Lower leg skin (tissue), 4 donors: Measurements from ENCODE around the gene NSMCE1. TPM values are rescaled to one million over a fixed set of nuclear protein-coding genes. Genes with fewer than 3 reads are reported as not detected.

Source experiments
- DNase-seq, 2 donors: peaks; one replicate each; pipeline ENCODE4 v3.0.0-alpha.2; 2019; ENCODE audit warnings: low spot score in 2 of 2
- H3K4me3 ChIP-seq: fragments of 200-600 bp; sonication (generic); 2 replicates; pipeline ENCODE4 v1.5.1; 2017; ENCODE audit warnings: mild to moderate bottlenecking, low read depth; ENCODE audit not compliant: poor library complexity, severe bottlenecking
- CTCF ChIP-seq, 3 donors: fragments of 450-650 bp; IDR thresholded peaks; one replicate each; pipeline ENCODE4 v1.5.1; 2016; ENCODE audit warnings: antibody characterized with exemption in 3 of 3, mild to moderate bottlenecking in 3 of 3, moderate library complexity in 2 of 3
- POLR2A ChIP-seq, 2 donors: fragments of 450-650 bp; IDR thresholded peaks; one replicate each; pipeline ENCODE4 v1.6.1; 2016 to 2017; ENCODE audit warnings: antibody characterized with exemption in 2 of 2, mild to moderate bottlenecking in 1 of 2, moderate library complexity in 1 of 2
- WGBS, 2 donors: methylation state at CpG; one replicate each; pipeline ENCODE4 v1.1.5; 2018; 5-methylcytosine and 5-hydroxymethylcytosine counted together
- intact Hi-C: fragments of 100-400 bp; cut with DNase I; formaldehyde crosslinking; loops from one replicate; pipeline ENCODE4 v1.15.0; 2023; ENCODE audit warnings: low total_unique reads
- total RNA-seq, 4 donors: library from RNA; depleted of rRNA; stranded (reverse); fragments of >200 nt; gene quantifications; one replicate each; pipeline ENCODE4 v1.1.0, GENCODE V29; 2016

The NSMCE1 gene
- total RNA-seq, 4 donors from 2014 or later: 17.3 to 29.2 (median 21.1) TPM

GRCh38 chr16:27311448-27311830 lies 42.9 kb upstream of the NSMCE1 start:
- intact Hi-C loops: loop anchor here (5.0 kb wide), 1 partner anchor 44 kb away; the partner anchor contains the start of gene NSMCE1
- TF ChIP-seq POLR2A (IDR thresholded peaks at IDR 0.05): no peak
- no peak for TF ChIP-seq CTCF (IDR thresholded peaks at IDR 0.05)
- WGBS, 2 donors: 74 to 76% methylated on average over 8 of the region's 8 CpGs
- peak in 1 of 2 donors; percentile 81 for DNase-seq
- no peak overlapping the region for H3K4me3 ChIP-seq

GRCh38 chr16:27310576-27311447 lies 42.2 kb upstream of the NSMCE1 start:
- peak in 1 of 2 donors; percentile 29 for DNase-seq
- WGBS, 2 donors: 81 to 82% methylated on average over 16 of the region's 16 CpGs
- no peak for TF ChIP-seq CTCF (IDR thresholded peaks at IDR 0.05)
- no peak for TF ChIP-seq POLR2A (IDR thresholded peaks at IDR 0.05)
- intact Hi-C loops: loop anchor here (5.0 kb wide), 1 partner anchor 44 kb away; the partner anchor contains the start of gene NSMCE1
- no peak overlapping the region for H3K4me3 ChIP-seq

GRCh38 chr16:27308792-27309191 lies 40.2 kb upstream of the NSMCE1 start:
- no peak for TF ChIP-seq POLR2A (IDR thresholded peaks at IDR 0.05)
- no peak for TF ChIP-seq CTCF (IDR thresholded peaks at IDR 0.05)
- intact Hi-C loops: no loop called here
- no peak overlapping the region for H3K4me3 ChIP-seq
- 90 to 92% methylated on average over 1 of the region's 1 CpG for WGBS, 2 donors
- no peak for DNase-seq

GRCh38 chr16:27305839-27306442 lies 37.4 kb upstream of the NSMCE1 start:
- 94 to 95% methylated on average over 9 of the region's 9 CpGs for WGBS, 2 donors
- intact Hi-C loops: no loop called here
- TF ChIP-seq CTCF (IDR thresholded peaks at IDR 0.05) (no peak), POLR2A (IDR thresholded peaks at IDR 0.05) (no peak)
- DNase-seq: peak in 1 of 2 donors; percentile 53
- no peak overlapping the region for H3K4me3 ChIP-seq

GRCh38 chr16:27304881-27305745 lies 36.5 kb upstream of the NSMCE1 start:
- no peak for TF ChIP-seq CTCF (IDR thresholded peaks at IDR 0.05)
- no peak for TF ChIP-seq POLR2A (IDR thresholded peaks at IDR 0.05)
- peak in 1 of 2 donors; percentile 68 for DNase-seq
- whole genome bisulfite sequencing, 2 donors: 53 to 72% methylated on average over 5 of the region's 5 CpGs
- intact Hi-C loops: no loop called here
- H3K4me3 ChIP-seq: no peak overlapping the region
